ENCODE results near the gene CENPB. TPM values are rescaled to one million over a fixed set of nuclear protein-coding genes. Genes with fewer than 3 reads are reported as not detected.
A peak's percentile ranks its signal among the peaks of the same experiment; 100 is the strongest.

CENPB gene
- total RNA-seq, 1 experiment from 2014 or later = 13.0 TPM

DNA sequence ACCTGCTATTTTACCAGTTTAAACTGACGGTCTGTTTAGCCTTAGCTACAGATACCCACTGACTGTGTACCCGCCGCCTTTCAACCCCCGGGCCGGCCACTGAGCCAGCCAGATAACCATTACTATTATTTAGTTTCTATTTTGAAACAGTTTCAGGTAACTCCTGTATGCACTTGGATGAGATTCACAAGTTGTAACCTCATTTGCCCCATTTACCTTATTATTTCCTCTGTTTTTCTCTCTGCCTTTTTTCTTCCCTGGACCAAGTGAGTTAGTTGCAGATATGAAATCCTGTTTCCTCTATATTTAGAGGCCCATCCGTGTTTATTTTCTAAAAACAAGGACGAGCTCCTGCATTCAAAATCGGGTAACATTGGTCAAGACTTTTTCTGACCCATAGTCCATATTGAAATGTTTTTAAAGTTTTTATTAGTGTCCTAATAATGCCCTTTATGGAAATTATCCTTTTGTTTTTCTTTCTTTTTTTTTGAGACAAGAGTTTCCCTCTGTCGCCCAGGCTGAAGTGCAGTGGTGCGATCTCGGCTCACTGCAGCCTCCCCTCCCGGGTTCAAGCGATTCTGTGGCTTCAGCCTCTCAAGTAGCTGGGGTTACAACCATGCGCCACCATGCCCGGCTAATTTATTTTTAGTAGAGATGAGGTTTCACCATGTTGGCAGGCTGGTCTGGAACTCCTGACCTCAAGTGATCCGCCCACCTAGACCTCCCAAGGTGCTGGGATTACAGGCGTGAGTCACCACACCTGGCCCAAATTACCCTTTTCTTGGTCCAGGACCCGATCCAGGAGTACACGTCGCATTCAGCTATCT, 34.6 kb upstream of the CENPB start:
- Histone ChIP-seq H3K4me3 (ENCODE audit: low read length) (peak overlapping the region; percentile 69), H3K9me2 (replicated peaks; ENCODE audit: insufficient read depth, low read length) (no peaks in the 10 kb centered on the region), H3K27me3 (ENCODE audit: low read length) (no peaks in the 10 kb centered on the region), H3K4me1 (ENCODE audit: low read length) (peaks cover 21% of the 10 kb centered on the region), H3K79me2 (ENCODE audit: low read length) (peaks cover 13% of the 10 kb centered on the region), H3K9me3 (ENCODE audit: low read length) (no peaks in the 10 kb centered on the region), H4K20me1 (ENCODE audit: insufficient read depth, low read depth, low read length) (no peaks in the 10 kb centered on the region), H3K36me3 (ENCODE audit: insufficient read depth, low read length) (0 out of 2 replicates have a peak, but pooled peaks cover 5% of the 10 kb centered on the region), H3K27ac (ENCODE audit: low read length) (peak overlapping the region; percentile 44), H3K9ac (ENCODE audit: low read length) (peak overlapping the region; percentile 82), H3K4me2 (ENCODE audit: low read depth, low read length, poor library complexity, severe bottlenecking) (peak overlapping the region; percentile 81), H2AFZ (ENCODE audit: low read length) (peak overlapping the region; percentile 25)
- no peak for DNase-seq

DNA sequence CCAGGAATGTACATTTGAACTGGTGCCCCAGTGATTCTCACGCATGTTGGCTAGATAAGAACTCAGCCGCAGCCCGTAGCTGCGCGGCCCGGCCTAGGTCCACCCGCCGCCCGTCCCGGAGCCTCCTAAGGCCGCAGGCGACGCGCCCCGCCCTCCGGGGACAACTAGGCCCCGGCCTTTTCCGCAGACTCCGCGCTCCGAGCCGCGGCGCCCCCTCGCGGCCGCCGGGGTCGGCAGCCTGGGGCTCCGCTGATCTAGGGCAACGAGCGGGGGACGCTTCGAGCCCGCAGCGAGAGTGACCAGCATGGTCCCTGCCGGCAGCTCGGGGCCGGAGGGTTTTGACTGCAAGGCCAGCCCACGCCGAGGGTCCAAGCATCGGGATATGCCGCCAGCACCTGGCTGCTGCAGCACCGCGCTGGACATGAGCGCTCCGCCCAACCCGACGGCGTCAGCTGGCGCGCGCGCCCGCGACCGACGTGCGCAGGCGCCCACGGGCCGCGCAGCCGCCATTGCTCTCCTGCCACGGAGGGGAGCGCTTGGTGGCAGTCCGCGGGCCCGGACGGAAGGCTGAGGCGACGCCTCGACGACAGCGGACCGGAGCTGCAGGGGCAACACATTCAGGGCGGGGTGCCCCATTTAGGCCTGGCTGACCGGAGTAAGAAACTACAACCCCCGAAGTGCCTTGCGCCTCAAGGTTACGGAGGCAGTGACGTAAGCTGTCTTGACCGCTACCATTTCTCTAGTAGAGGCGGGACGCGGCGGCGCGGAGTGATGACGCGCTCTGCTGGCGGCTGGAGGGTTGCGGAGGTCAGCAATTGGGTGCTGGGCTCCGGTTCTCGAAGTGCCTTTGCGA, 33.7 kb upstream of the CENPB start, which contains the start of gene AP5S1:
Gene AP5S1, plus strand, starts transcription at position 500 of the 853 bp plus-strand sequence. CDS start 1,571 bp downstream, outside the sequence.
- Histone ChIP-seq H3K9me3 (ENCODE audit: low read length) (no peaks in the 10 kb centered on the region), H3K9ac (ENCODE audit: low read length) (peak within 1 kb of the TSS; percentile 82), H3K36me3 (ENCODE audit: insufficient read depth, low read length) (0 out of 2 replicates have a peak, but pooled peaks cover 5% of the 10 kb centered on the region), H4K20me1 (ENCODE audit: insufficient read depth, low read depth, low read length) (no peaks in the 10 kb centered on the region), H3K4me3 (ENCODE audit: low read length) (peak within 1 kb of the TSS; percentile 69), H3K27me3 (ENCODE audit: low read length) (no peaks in the 10 kb centered on the region), H3K4me2 (ENCODE audit: low read depth, low read length, poor library complexity, severe bottlenecking) (peak within 1 kb of the TSS; percentile 81), H3K79me2 (ENCODE audit: low read length) (peaks cover 13% of the 10 kb centered on the region), H3K27ac (ENCODE audit: low read length) (peak within 1 kb of the TSS; percentile 44), H3K9me2 (replicated peaks; ENCODE audit: insufficient read depth, low read length) (no peaks in the 10 kb centered on the region), H2AFZ (ENCODE audit: low read length) (peak within 1 kb of the TSS; percentile 93), H3K4me1 (ENCODE audit: low read length) (peaks cover 21% of the 10 kb centered on the region)
- DNase-seq = peak; percentile 98

DNA sequence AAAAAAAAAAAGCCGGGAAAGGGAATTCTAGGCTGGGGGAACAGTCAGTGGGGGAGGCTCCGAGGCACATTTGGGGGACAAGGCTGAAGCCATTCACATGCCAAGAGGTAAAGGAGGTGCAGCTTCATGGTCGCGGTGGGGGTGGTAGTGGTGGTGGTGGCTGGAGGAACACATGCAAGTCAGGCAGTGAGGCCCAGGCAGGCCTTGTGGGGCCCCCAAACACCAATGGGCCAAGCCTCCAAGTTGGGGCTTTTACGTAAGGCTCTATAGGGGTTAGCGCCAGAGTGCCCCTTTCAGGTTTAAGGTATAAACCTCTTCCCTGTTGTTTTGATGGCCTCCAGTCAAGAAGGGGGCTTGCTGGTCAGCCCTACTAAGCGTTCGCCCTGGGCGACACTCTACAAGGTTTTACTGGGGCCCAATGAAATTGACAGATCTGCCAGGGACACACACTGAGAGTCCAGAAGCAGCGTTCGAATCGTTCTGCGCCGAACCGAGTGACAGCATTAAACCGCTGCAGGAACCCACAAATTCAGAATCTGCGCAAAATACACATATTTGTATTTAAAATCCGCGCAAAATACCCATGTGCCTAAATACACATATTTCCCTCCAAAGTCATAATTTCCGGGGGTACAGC, 33.0 kb upstream of the CENPB start:
- peak overlapping the region; percentile 81 for H3K4me2 ChIP-seq (ENCODE audit: low read depth, low read length, poor library complexity, severe bottlenecking)
- peak overlapping the region; percentile 82 for H3K9ac ChIP-seq (ENCODE audit: low read length)
- H3K4me3 ChIP-seq (ENCODE audit: low read length) = peak overlapping the region; percentile 69
- H3K4me1 ChIP-seq (ENCODE audit: low read length) = peaks cover 21% of the 10 kb centered on the region
- H3K9me3 ChIP-seq (ENCODE audit: low read length) = no peaks in the 10 kb centered on the region
- H3K79me2 ChIP-seq (ENCODE audit: low read length) = peaks cover 13% of the 10 kb centered on the region
- no peaks in the 10 kb centered on the region for H3K27me3 ChIP-seq (ENCODE audit: low read length)
- H3K36me3 ChIP-seq (ENCODE audit: insufficient read depth, low read length) = 0 out of 2 replicates have a peak, but pooled peaks cover 5% of the 10 kb centered on the region
- peak overlapping the region; percentile 93 for H2AFZ ChIP-seq (ENCODE audit: low read length)
- peak overlapping the region; percentile 44 for H3K27ac ChIP-seq (ENCODE audit: low read length)
- H3K9me2 ChIP-seq (replicated peaks; ENCODE audit: insufficient read depth, low read length) = no peaks in the 10 kb centered on the region
- no peaks in the 10 kb centered on the region for H4K20me1 ChIP-seq (ENCODE audit: insufficient read depth, low read depth, low read length)
- DNase-seq = peak; percentile 60

DNA sequence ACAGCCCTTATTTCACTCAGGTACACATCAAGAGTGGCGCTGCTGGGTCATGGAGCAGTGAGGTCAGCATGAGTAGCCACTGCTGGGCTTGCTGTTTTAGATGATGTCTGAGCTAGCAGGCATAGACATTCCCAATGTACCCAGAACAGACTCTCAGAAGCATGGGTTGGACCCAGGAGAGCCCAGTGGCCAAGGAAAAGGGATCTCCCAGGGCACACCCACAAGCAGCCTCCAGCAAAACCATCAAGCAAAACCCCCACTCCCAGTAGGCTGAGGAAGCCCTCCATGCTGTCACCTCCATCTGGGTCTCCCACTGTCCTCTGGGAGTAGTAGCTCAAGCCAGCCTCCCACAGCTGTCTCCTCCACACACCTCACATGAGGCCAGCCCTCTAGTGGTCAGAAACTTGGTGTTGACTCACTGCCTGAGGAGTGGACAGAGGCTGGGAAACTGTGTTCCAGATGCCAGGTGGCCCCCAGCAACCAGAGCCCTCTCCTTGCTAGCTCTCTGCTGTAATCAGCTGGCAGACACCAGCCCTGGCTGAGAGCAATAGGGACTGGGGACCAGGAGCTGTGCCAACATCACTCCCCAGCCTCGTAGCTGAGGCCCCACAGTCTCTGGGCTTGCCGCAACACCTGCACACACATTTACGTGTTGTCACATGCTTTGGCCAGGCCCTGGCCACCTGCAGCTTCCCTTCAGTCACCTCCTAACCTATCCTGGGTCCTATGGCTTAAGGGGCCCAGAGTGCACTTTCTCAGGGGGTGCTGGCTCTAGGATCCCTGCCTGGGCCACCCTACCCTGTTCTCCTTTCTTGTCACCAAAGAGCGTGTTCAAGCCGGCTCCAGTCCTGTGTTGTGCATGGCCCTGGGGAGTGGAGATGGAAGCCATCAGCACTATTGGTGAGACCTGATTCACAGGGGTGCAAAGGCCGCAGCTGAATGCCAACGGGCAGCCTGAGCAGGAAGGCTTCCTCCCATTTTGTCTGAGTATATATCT, 31.9 kb upstream of the CENPB start:
- Histone ChIP-seq H3K27ac (ENCODE audit: low read length) (no peak overlapping the region), H2AFZ (ENCODE audit: low read length) (no peak overlapping the region), H3K9me2 (replicated peaks; ENCODE audit: insufficient read depth, low read length) (no peaks in the 10 kb centered on the region), H3K9me3 (ENCODE audit: low read length) (no peaks in the 10 kb centered on the region), H3K36me3 (ENCODE audit: insufficient read depth, low read length) (0 out of 2 replicates have a peak, but pooled peaks cover 5% of the 10 kb centered on the region), H4K20me1 (ENCODE audit: insufficient read depth, low read depth, low read length) (no peaks in the 10 kb centered on the region), H3K79me2 (ENCODE audit: low read length) (peaks cover 13% of the 10 kb centered on the region), H3K4me2 (ENCODE audit: low read depth, low read length, poor library complexity, severe bottlenecking) (no peak overlapping the region), H3K27me3 (ENCODE audit: low read length) (no peaks in the 10 kb centered on the region), H3K4me3 (ENCODE audit: low read length) (no peak overlapping the region), H3K9ac (ENCODE audit: low read length) (no peak overlapping the region), H3K4me1 (ENCODE audit: low read length) (peaks cover 21% of the 10 kb centered on the region)
- DNase-seq = peak; percentile 73

DNA sequence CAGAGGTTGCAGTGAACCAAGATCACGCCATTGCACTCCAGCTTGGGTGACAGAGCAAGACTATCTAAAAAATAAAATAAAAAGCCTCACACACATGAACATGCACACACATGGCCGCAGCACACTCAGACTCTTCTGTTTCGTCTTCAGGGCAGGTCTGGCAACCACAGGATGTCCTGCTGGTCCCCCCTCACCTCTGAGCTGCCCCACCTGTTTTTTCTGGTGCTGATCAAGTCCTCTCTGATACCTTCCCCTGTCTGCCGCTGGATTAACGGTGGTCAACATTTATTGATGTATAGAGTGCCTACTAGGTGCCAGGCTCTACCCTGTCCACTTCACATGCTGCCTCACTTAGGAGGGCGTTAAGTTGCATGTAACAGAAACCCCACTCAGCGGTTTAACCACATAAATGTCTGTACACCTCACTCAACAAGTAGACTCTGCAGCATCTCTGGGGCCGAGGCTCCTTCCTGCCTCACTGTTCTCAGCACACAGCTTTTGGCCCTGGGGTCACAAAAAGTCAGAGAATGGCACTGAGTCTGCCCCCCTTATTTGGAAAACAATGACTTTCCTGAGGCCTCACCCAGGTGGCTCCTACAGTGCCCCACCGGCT, 29.3 kb upstream of the CENPB start:
- Histone ChIP-seq H3K9me2 (replicated peaks; ENCODE audit: insufficient read depth, low read length) (no peaks in the 10 kb centered on the region), H3K4me1 (ENCODE audit: low read length) (peaks cover 13% of the 10 kb centered on the region), H3K36me3 (ENCODE audit: insufficient read depth, low read length) (no peaks in the 10 kb centered on the region), H3K4me3 (ENCODE audit: low read length) (no peak overlapping the region), H3K79me2 (ENCODE audit: low read length) (peaks cover under 1% of the 10 kb centered on the region; the same call in 1 of the 2 replicates), H3K9ac (ENCODE audit: low read length) (no peak overlapping the region), H2AFZ (ENCODE audit: low read length) (no peak overlapping the region), H3K27me3 (ENCODE audit: low read length) (no peaks in the 10 kb centered on the region), H3K9me3 (ENCODE audit: low read length) (no peaks in the 10 kb centered on the region), H4K20me1 (ENCODE audit: insufficient read depth, low read depth, low read length) (no peaks in the 10 kb centered on the region), H3K27ac (ENCODE audit: low read length) (no peak overlapping the region), H3K4me2 (ENCODE audit: low read depth, low read length, poor library complexity, severe bottlenecking) (no peak overlapping the region)
- no peak for DNase-seq

DNA sequence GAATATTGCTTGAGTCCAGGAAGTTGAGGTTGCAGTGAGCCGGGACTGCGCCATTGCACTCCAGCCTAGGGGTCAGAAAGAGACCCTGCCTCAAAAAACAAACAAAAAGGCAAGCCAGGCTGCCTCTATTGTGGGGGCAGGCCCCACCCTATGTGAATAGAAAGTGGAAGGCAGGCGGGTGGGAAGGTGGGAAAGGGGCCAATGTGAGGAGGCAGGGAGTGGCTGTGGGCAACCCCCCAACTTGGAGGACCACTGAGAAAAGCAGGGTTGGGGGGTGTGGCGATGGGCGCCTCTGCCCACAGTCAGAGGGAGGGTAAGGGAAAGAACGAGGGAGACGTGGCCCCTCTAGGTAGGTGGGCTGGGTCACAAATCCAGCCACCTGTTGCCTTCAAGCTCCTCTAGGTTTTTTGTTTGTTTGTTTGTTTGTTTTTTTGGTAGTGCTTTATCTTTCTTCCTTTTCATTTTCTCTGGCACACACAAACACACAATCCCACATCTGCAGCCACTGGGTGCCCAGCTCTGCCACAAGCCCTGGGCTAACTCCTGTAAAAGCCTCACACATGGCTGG, 28.5 kb upstream of the CENPB start:
- no peaks in the 10 kb centered on the region for H4K20me1 ChIP-seq (ENCODE audit: insufficient read depth, low read depth, low read length)
- H3K36me3 ChIP-seq (ENCODE audit: insufficient read depth, low read length) = no peaks in the 10 kb centered on the region
- no peaks in the 10 kb centered on the region for H3K27me3 ChIP-seq (ENCODE audit: low read length)
- no peaks in the 10 kb centered on the region for H3K79me2 ChIP-seq (ENCODE audit: low read length)
- H3K4me1 ChIP-seq (ENCODE audit: low read length) = peaks cover 13% of the 10 kb centered on the region
- H3K9me3 ChIP-seq (ENCODE audit: low read length) = no peaks in the 10 kb centered on the region
- no peak overlapping the region for H3K27ac ChIP-seq (ENCODE audit: low read length)
- no peak overlapping the region for H3K9ac ChIP-seq (ENCODE audit: low read length)
- H3K4me2 ChIP-seq (ENCODE audit: low read depth, low read length, poor library complexity, severe bottlenecking) = no peak overlapping the region
- no peak overlapping the region for H3K4me3 ChIP-seq (ENCODE audit: low read length)
- no peaks in the 10 kb centered on the region for H3K9me2 ChIP-seq (replicated peaks; ENCODE audit: insufficient read depth, low read length)
- no peak overlapping the region for H2AFZ ChIP-seq (ENCODE audit: low read length)
- no peak for DNase-seq

Data from Karpas-422 (cell line).